GM12878 (cell line): ENCODE measurements around the gene PSMD12. TPM values are rescaled to one million over a fixed set of nuclear protein-coding genes. Genes with fewer than 3 reads are reported as not detected.

Experiments used
- ATAC-seq: fragments of 200-7000 bp; cut with Tn5 transposase; 3 replicates; pipeline ENCODE4 v1.9.1; 2020; ENCODE audit warnings: mild to moderate bottlenecking, moderate library complexity
- BruUV-seq: library from RNA; stranded (reverse); fragments of 400-500 nt; replicated peaks from 2 replicates; lab custom pipeline; 2021; lab: Mats Ljungman, UMichigan
- CTCF ChIA-PET: fragments of 300-600 bp; sonication (Branson Sonifier 250); formaldehyde crosslinking; extraction: SDS; loops from one replicate; lab custom pipeline; 2021; ENCODE audit warnings: inconsistent platforms; lab: Yijun Ruan, JAX
- POLR2A ChIA-PET: fragments of 350-600 bp; formaldehyde crosslinking; extraction: SDS; loops from one replicate; lab custom pipeline; 2021; ENCODE audit warnings: inconsistent platforms; lab: Charles Lee
- RAD21 ChIA-PET: fragments of 300-600 bp; sonication (Branson Sonifier 250); formaldehyde crosslinking; loops from one replicate; lab custom pipeline; 2023; ENCODE audit warnings: antibody characterized with exemption; ENCODE audit not compliant: unreplicated experiment; lab: Charles Lee
- SMC1A ChIA-PET: fragments of 300-600 bp; sonication (Branson Sonifier 250); formaldehyde crosslinking; loops from one replicate; lab custom pipeline; 2023; ENCODE audit not compliant: unreplicated experiment, uncharacterized antibody; lab: Charles Lee
- DNase-seq: peaks from one replicate; pipeline ENCODE4 v3.0.0-alpha.2; 2011; ENCODE audit warnings: low read depth, low spot score
- FAIRE-seq: peaks from 3 replicates; lab custom pipeline; 2011; peaks lifted over from hg19 to GRCh38; lab: Jason Lieb, UNC
- H2AFZ ChIP-seq: 2 replicates; pipeline ENCODE4 v1.6.0; 2011; ENCODE audit warnings: low read depth, low read length, control low read depth; ENCODE audit not compliant: control insufficient read depth
- H3K27ac ChIP-seq: 2 replicates; pipeline ENCODE4 v1.5.1; 2011; ENCODE audit warnings: control low read depth; ENCODE audit not compliant: control insufficient read depth, insufficient read depth
- H3K27me3 ChIP-seq, 2 experiments: replicated peaks in 1 of 2; 2 replicates each; pipeline versions ENCODE4 v1.6.0 to v1.6.1; 2011; ENCODE audit warnings: low read length in 1 of 2; ENCODE audit not compliant: control insufficient read depth in 2 of 2, insufficient read depth in 2 of 2
- H3K36me3 ChIP-seq, 2 experiments: 2 replicates each; pipeline ENCODE4 v1.5.1; 2011; ENCODE audit warnings: low read length in 1 of 2; ENCODE audit not compliant: control insufficient read depth in 2 of 2, insufficient read depth in 2 of 2
- H3K4me1 ChIP-seq: 2 replicates; pipeline ENCODE4 v1.6.1; 2011; ENCODE audit warnings: mild to moderate bottlenecking, low read length, moderate library complexity, mixed read lengths; ENCODE audit not compliant: control insufficient read depth, insufficient read depth
- H3K4me2 ChIP-seq: 2 replicates; pipeline ENCODE4 v1.6.0; 2011; ENCODE audit warnings: control low read depth; ENCODE audit not compliant: control insufficient read depth, insufficient read depth
- H3K4me3 ChIP-seq: fragments of 200-600 bp; sonication (generic); 2 replicates; pipeline ENCODE4 v1.5.1; 2016
- H3K79me2 ChIP-seq: 2 replicates; pipeline ENCODE4 v1.6.0; 2011; ENCODE audit warnings: low read length; ENCODE audit not compliant: control insufficient read depth, insufficient read depth
- H3K9ac ChIP-seq: 2 replicates; pipeline ENCODE4 v1.8.0; 2011; ENCODE audit warnings: low read length, control low read depth, mixed read lengths; ENCODE audit not compliant: control insufficient read depth, insufficient read depth
- H3K9me3 ChIP-seq: replicated peaks from 3 replicates; pipeline ENCODE4 v1.5.1; 2011; ENCODE audit warnings: mild to moderate bottlenecking, low read length; ENCODE audit not compliant: control insufficient read depth, insufficient read depth
- H4K20me1 ChIP-seq: 2 replicates; pipeline ENCODE4 v1.6.0; 2011; ENCODE audit not compliant: control insufficient read depth, insufficient read depth
- ATF3 ChIP-seq: IDR thresholded peaks from 2 replicates; pipeline ENCODE4 v1.6.1; 2011; ENCODE audit warnings: low read depth, mild to moderate bottlenecking, low read length, moderate library complexity, borderline replicate concordance; ENCODE audit errors: extremely low read depth
- BACH1 ChIP-seq: fragments of 450-650 bp; IDR thresholded peaks from 2 replicates; pipeline ENCODE4 v1.6.1; 2017; ENCODE audit warnings: mild to moderate bottlenecking, borderline replicate concordance
- CBFB ChIP-seq: IDR thresholded peaks from 2 replicates; pipeline ENCODE4 v1.6.1; 2016; ENCODE audit warnings: antibody characterized with exemption, low read depth
- ELK1 ChIP-seq: IDR thresholded peaks from 2 replicates; pipeline ENCODE4 v1.6.1; 2012; ENCODE audit warnings: low read depth, low read length, improper control_type of control experiment
- ETV6 ChIP-seq, 2 experiments: fragments of 450-650 bp in 1 of 2; IDR thresholded peaks in 1 of 2; conservative IDR thresholded peaks in 1 of 2; 2 replicates each; pipeline ENCODE4 v1.6.1; 2014; ENCODE audit warnings: antibody characterized with exemption in 1 of 2, borderline replicate concordance in 1 of 2, low read depth in 1 of 2, mild to moderate bottlenecking in 1 of 2, moderate library complexity in 1 of 2
- FOXK2 ChIP-seq: fragments of 450-650 bp; IDR thresholded peaks from 2 replicates; pipeline ENCODE4 v1.6.1; 2017; ENCODE audit warnings: mild to moderate bottlenecking, moderate library complexity
- HCFC1 ChIP-seq: fragments of 150-350 bp; IDR thresholded peaks from 2 replicates; pipeline ENCODE4 v1.6.1; 2014; ENCODE audit warnings: low read length
- IKZF1 ChIP-seq: fragments of 450-650 bp; conservative IDR thresholded peaks from 2 replicates; pipeline ENCODE4 v1.6.1; 2017; ENCODE audit warnings: antibody characterized with exemption, mild to moderate bottlenecking
- IRF4 ChIP-seq: IDR thresholded peaks from 2 replicates; pipeline ENCODE4 v1.6.1; 2011; ENCODE audit warnings: low read depth, low read length
- MEF2B ChIP-seq: fragments of 450-650 bp; IDR thresholded peaks from 2 replicates; pipeline ENCODE4 v1.6.1; 2018; ENCODE audit warnings: mild to moderate bottlenecking, moderate library complexity; ENCODE audit not compliant: partially characterized antibody, poor library complexity, severe bottlenecking
- MTA3 ChIP-seq: IDR thresholded peaks from 2 replicates; pipeline ENCODE4 v1.6.1; 2012; ENCODE audit warnings: low read length, inconsistent platforms, borderline replicate concordance
- ZNF207 ChIP-seq: fragments of 450-650 bp; IDR thresholded peaks from 2 replicates; pipeline ENCODE4 v1.6.1; 2014; ENCODE audit warnings: antibody characterized with exemption, mild to moderate bottlenecking, borderline replicate concordance
- ZNF384 ChIP-seq: IDR thresholded peaks from 2 replicates; pipeline ENCODE4 v1.6.1; 2012; ENCODE audit warnings: low read depth, mild to moderate bottlenecking, low read length, improper control_type of control experiment, borderline replicate concordance
- WGBS: methylation state at CpG from one replicate; pipeline ENCODE4 v1.1.6; 2016; ENCODE audit warnings: low lambda C conversion rate; ENCODE audit not compliant: insufficient replicate concordance, insufficient coverage; ENCODE audit errors: missing lambda C conversion rate; 5-methylcytosine and 5-hydroxymethylcytosine counted together
- in situ Hi-C: fragments of 300-500 bp; cut with MboI; formaldehyde crosslinking; loops from 9 replicates; pipeline ENCODE4 v1.14.3; 2018; ENCODE audit warnings: mixed read lengths
- intact Hi-C: fragments of 100-400 bp; cut with micrococcal nuclease; formaldehyde crosslinking; loops from one replicate; pipeline ENCODE4 v1.14.2; 2022; ENCODE audit not compliant: unreplicated experiment
- polyA plus RNA-seq, 11 experiments: library from polyadenylated mRNA; depleted of rRNA in 4 of 11; unstranded in 6 of 11; stranded (reverse) in 5 of 11; fragments of >200 nt; fragmentation: Nextera tagmentation in 4 of 11; fragmentation: Illumina TruSeq in 1 of 11; extraction: Ambion mirVana in 4 of 11; extraction: Trizol in 1 of 11; gene quantifications; 1 replicate in 1 of 11; 2 replicates in 10 of 11; pipeline versions ENCODE4 v1.2.1 to v1.2.3, GENCODE V29; 2011 to 2016; ENCODE audit warnings: inconsistent platforms in 2 of 11, missing spikeins in 2 of 11, low read depth in 1 of 11
- total RNA-seq, 4 experiments: library from RNA; depleted of rRNA in 3 of 4; stranded (reverse); fragments of >200 nt in 3 of 4; fragmentation: Illumina TruSeq in 1 of 4; extraction: Trizol in 1 of 4; gene quantifications; 2 replicates each; pipeline versions ENCODE4 v1.2.1 to v1.2.3, GENCODE V29; 2013 to 2021

PSMD12 gene
- total and polyA plus RNA-seq, 10 of the 15 experiments (the other 5 are each of a cell fraction or from before 2014, with no cell fraction given) = 19.8 to 149 (median 47.5) TPM

DNA sequence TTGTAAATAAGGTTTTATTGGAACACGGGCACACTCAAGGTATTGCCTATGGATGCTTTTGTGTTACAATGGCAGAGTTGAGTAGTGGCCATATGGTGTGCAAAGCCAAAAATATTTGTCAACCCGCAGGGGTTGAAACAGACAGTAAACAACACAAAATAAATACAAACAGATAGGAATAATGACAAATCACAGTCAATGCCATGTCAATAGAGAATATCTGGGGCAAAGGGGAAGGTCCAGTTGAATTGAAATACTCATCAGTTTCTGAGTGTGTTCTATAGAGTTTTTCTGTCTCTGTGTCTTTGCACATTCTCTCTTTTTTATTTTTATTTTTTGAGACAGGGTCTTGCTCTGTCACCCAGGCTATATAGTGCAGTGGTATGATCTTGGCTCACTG lies 48.2 kb upstream of the PSMD12 start:
- Histone ChIP-seq H3K27me3 (no peaks in the 10 kb centered on the region), H4K20me1 (no peaks in the 10 kb centered on the region), H3K9me3 (no peaks in the 10 kb centered on the region; the same call in 2 of the 3 replicates), H3K4me1 (peaks cover under 1% of the 10 kb centered on the region; the same call in 1 of the 2 replicates), H3K9ac (no peak overlapping the region), H3K4me2 (no peak overlapping the region), H3K27ac (no peak overlapping the region), H2AFZ (no peak overlapping the region), H3K4me3 (no peak overlapping the region), H3K79me2 (peaks cover 27% of the 10 kb centered on the region), H3K36me3 (no peaks in the 10 kb centered on the region; a peak in 1 of 4 replicates)
- FAIRE-seq = no peak
- POLR2A ChIA-PET = no interaction called here
- SMC1A ChIA-PET = interaction anchor here (0.7 kb wide), 1 partner anchor 24 kb away, joined by 3 read pairs; no protein-coding TSS in a partner anchor
- no peak for TF ChIP-seq MEF2B
- TF ChIP-seq FOXK2 = no peak
- no peak for TF ChIP-seq IKZF1
- TF ChIP-seq ELK1 = no peak
- TF ChIP-seq BACH1 = no peak
- TF ChIP-seq ZNF207 = no peak
- TF ChIP-seq CBFB = no peak
- TF ChIP-seq ETV6 (conservative IDR thresholded peaks at IDR 0.05 in 1 of 2, IDR thresholded peaks at IDR 0.05 in 1 of 2; ENCODE audit: borderline replicate concordance in 1 of 2, low read depth in 1 of 2) = no peak
- no peak for TF ChIP-seq HCFC1
- no peak for TF ChIP-seq IRF4
- TF ChIP-seq ATF3 = no peak
- no peak for TF ChIP-seq MTA3
- TF ChIP-seq ZNF384 = no peak
- intact Hi-C loops = no loop called here
- in situ Hi-C loops = no loop called here
- ATAC-seq = no peak
- no TSS peak for BruUV-seq
- no peak for DNase-seq
- CTCF ChIA-PET = no interaction called here
- RAD21 ChIA-PET = no interaction called here
- 62% methylated on average over 2 of the region's 2 CpGs for WGBS
